GM21786 (cell line): ENCODE data around the gene NINL.
A peak's percentile ranks its signal among the peaks of the same experiment; 100 is the strongest.

Experiments used
- ATAC-seq: cut with Tn5 transposase; IDR thresholded peaks from one replicate; pipeline ENCODE4 v1.9.1; 2021; ENCODE audit not compliant: unreplicated experiment

Gene NINL

GRCh38 chr20:25439328-25439727 is 146.0 kb downstream of the NINL start:
- no peak for ATAC-seq

- no peak for ATAC-seq
Measured at GRCh38 chr20:25437153-25437581, 148.2 kb downstream of the NINL start.

- no peak for ATAC-seq
Measured at GRCh38 chr20:25424536-25424935, 160.8 kb downstream of the NINL start.

- ATAC-seq = no peak
Measured at GRCh38 chr20:25422032-25422431, 163.3 kb downstream of the NINL start.

GRCh38 chr20:25421102-25421501 is 164.2 kb downstream of the NINL start:
- no peak for ATAC-seq

GRCh38 chr20:25418776-25419175 is 166.6 kb downstream of the NINL start:
- no peak for ATAC-seq

- no peak for ATAC-seq
Measured at GRCh38 chr20:25408890-25409289, 176.4 kb downstream of the NINL start.

- ATAC-seq = no peak
Measured at GRCh38 chr20:25408170-25408547, 177.2 kb downstream of the NINL start.

- ATAC-seq = peak; percentile 85
Measured at GRCh38 chr20:25407311-25408169, 177.8 kb downstream of the NINL start, which contains the start of gene GINS1. GINS1 (plus strand) TSS chr20:25407673; CDS start chr20:25407821, 148 bp downstream.
